Mesodermal cell (in vitro differentiated cells): Measurements from ENCODE around the gene SLC25A11.
"Not testable (repeated sequence)": the region's sequence is repeated elsewhere in the genome, so short reads cannot be mapped to it uniquely, and the experiment has no call there.

Source experiments
- H3K27ac ChIP-seq: 2 replicates; pipeline ENCODE4 v1.7.0; 2013; ENCODE audit warnings: mild to moderate bottlenecking, low read depth, low read length, moderate library complexity; ENCODE audit not compliant: severe bottlenecking
- H3K36me3 ChIP-seq: 2 replicates; pipeline ENCODE4 v1.7.1; 2013; ENCODE audit warnings: mild to moderate bottlenecking, low read length, moderate library complexity; ENCODE audit not compliant: control insufficient read depth, insufficient read depth
- H3K4me1 ChIP-seq: one replicate; pipeline ENCODE4 v1.7.1; 2013; ENCODE audit warnings: mild to moderate bottlenecking, low read length; ENCODE audit not compliant: insufficient read depth, control insufficient read depth, poor library complexity, severe bottlenecking
- H3K4me3 ChIP-seq: 2 replicates; pipeline ENCODE4 v1.7.0; 2013; ENCODE audit warnings: low read length, control low read depth, mild to moderate bottlenecking; ENCODE audit not compliant: insufficient read depth, poor library complexity, severe bottlenecking; ENCODE audit errors: extremely low read depth
- H3K9me3 ChIP-seq: 2 replicates; pipeline ENCODE4 v1.7.1; 2013; ENCODE audit warnings: mild to moderate bottlenecking, low read length, moderate library complexity; ENCODE audit not compliant: control insufficient read depth
- WGBS, 2 experiments: methylation state at CpG; one replicate each; pipeline ENCODE4 v1.1.5; 2013; ENCODE audit warnings: missing lambda C conversion rate in 2 of 2; ENCODE audit not compliant: insufficient coverage in 2 of 2; 5-methylcytosine and 5-hydroxymethylcytosine counted together

Gene SLC25A11

GRCh38 chr17:4934173-4934979, 5.5 kb downstream of the SLC25A11 start:
- H3K9me3 ChIP-seq, result no peaks in the 10 kb centered on the region
- H3K27ac ChIP-seq, result peak overlapping the region; percentile 37
- H3K4me1 ChIP-seq, result peaks cover 5% of the 10 kb centered on the region
- 45 to 67% methylated on average over 10 to 12 of the region's 14 CpGs for WGBS, 2 experiments
- H3K36me3 ChIP-seq, result peaks cover 39% of the 10 kb centered on the region
- no peak overlapping the region for H3K4me3 ChIP-seq

- Histone ChIP-seq H3K4me1 (peaks cover 1% of the 10 kb centered on the region), H3K27ac (no peak overlapping the region), H3K36me3 (peaks cover 39% of the 10 kb centered on the region), H3K9me3 (no peaks in the 10 kb centered on the region), H3K4me3 (no peak overlapping the region)
- 96 to 100% methylated on average over 3 to 7 of the region's 16 CpGs for WGBS, 2 experiments
Measured at GRCh38 chr17:4933646-4934045, 6.2 kb downstream of the SLC25A11 start.

GRCh38 chr17:4932756-4933155, 7.1 kb downstream of the SLC25A11 start:
- H3K4me3 ChIP-seq, result no peak overlapping the region
- no peak overlapping the region for H3K27ac ChIP-seq
- H3K4me1 ChIP-seq, result no peaks in the 10 kb centered on the region
- H3K9me3 ChIP-seq, result no peaks in the 10 kb centered on the region
- peaks cover 33% of the 10 kb centered on the region for H3K36me3 ChIP-seq
- 91 to 94% methylated on average over 12 of the region's 12 CpGs for WGBS, 2 experiments

- Histone ChIP-seq H3K4me1 (no peaks in the 10 kb centered on the region), H3K9me3 (no peaks in the 10 kb centered on the region), H3K4me3 (no peak within 1 kb of the TSS), H3K27ac (no peak within 1 kb of the TSS), H3K36me3 (peaks cover 25% of the 10 kb centered on the region)
- WGBS, 2 experiments, result 97 to 98% methylated on average over 6 to 9 of the region's 14 CpGs
Measured at GRCh38 chr17:4931963-4932362, 7.9 kb downstream of the SLC25A11 start, which contains the start of gene GP1BA. Gene GP1BA (plus strand): TSS chr17:4932277. CDS start chr17:4932605, 328 bp downstream.

GRCh38 chr17:4928881-4929280, 11.0 kb downstream of the SLC25A11 start:
- H3K9me3 ChIP-seq, result no peaks in the 10 kb centered on the region
- H3K36me3 ChIP-seq, result peaks cover 6% of the 10 kb centered on the region
- no peak overlapping the region for H3K27ac ChIP-seq
- no peaks in the 10 kb centered on the region for H3K4me1 ChIP-seq
- no peak overlapping the region for H3K4me3 ChIP-seq
- WGBS, 2 experiments, result 92 to 98% methylated on average over 14 to 15 of the region's 18 CpGs

GRCh38 chr17:4926577-4927335, 13.1 kb downstream of the SLC25A11 start:
- not testable (repeated sequence) for H3K4me3 ChIP-seq, H3K27ac ChIP-seq, H3K9me3 ChIP-seq, H3K4me1 ChIP-seq, H3K36me3 ChIP-seq
- 91% methylated on average over 20 to 23 of the region's 24 CpGs for whole genome bisulfite sequencing, 2 experiments

- H3K4me3 ChIP-seq, result no peak overlapping the region
- H3K36me3 ChIP-seq, result no peaks in the 10 kb centered on the region
- 79% methylated on average over 3 of the region's 4 CpGs; no CpG with 5 or more reads in 1 of the 2 experiments for WGBS, 2 experiments
- H3K4me1 ChIP-seq, result no peaks in the 10 kb centered on the region
- no peak overlapping the region for H3K27ac ChIP-seq
- no peaks in the 10 kb centered on the region for H3K9me3 ChIP-seq
Measured at GRCh38 chr17:4921320-4921719, 18.5 kb downstream of the SLC25A11 start.

GRCh38 chr17:4920351-4921048, 19.3 kb downstream of the SLC25A11 start:
- no peaks in the 10 kb centered on the region for H3K36me3 ChIP-seq
- H3K4me1 ChIP-seq, result no peaks in the 10 kb centered on the region
- WGBS, 2 experiments, result 99 to 100% methylated on average over 6 to 9 of the region's 10 CpGs
- no peaks in the 10 kb centered on the region for H3K9me3 ChIP-seq
- no peak overlapping the region for H3K27ac ChIP-seq
- no peak overlapping the region for H3K4me3 ChIP-seq

GRCh38 chr17:4919511-4920047, 20.3 kb downstream of the SLC25A11 start:
- 60 to 64% methylated on average over 4 to 5 of the region's 8 CpGs for WGBS, 2 experiments
- no peaks in the 10 kb centered on the region for H3K9me3 ChIP-seq
- no peaks in the 10 kb centered on the region for H3K36me3 ChIP-seq
- no peaks in the 10 kb centered on the region for H3K4me1 ChIP-seq
- H3K27ac ChIP-seq, result no peak overlapping the region
- H3K4me3 ChIP-seq, result no peak overlapping the region

- not testable (repeated sequence) for H3K36me3 ChIP-seq, H3K27ac ChIP-seq, H3K4me1 ChIP-seq, H3K4me3 ChIP-seq, H3K9me3 ChIP-seq
- 94 to 97% methylated on average over 3 of the region's 4 CpGs for WGBS, 2 experiments
Measured at GRCh38 chr17:4914551-4914950, 25.3 kb downstream of the SLC25A11 start.
